Panc1 (cell line): ENCODE results near the gene CYB5R2.

Experiments used
- CTCF ChIP-seq: fragments of 450-650 bp; IDR thresholded peaks from 2 replicates; pipeline ENCODE4 v1.5.1; 2017; ENCODE audit warnings: mild to moderate bottlenecking
- POLR2AphosphoS5 ChIP-seq: IDR thresholded peaks from 2 replicates; pipeline ENCODE4 v1.6.1; 2012; ENCODE audit warnings: mild to moderate bottlenecking, low read depth, low read length, moderate library complexity

- TF ChIP-seq CTCF (no peak), POLR2AphosphoS5 (no peak)
These were observed 882 bp downstream of the CYB5R2 start for GRCh38 chr11:7672276-7672959.
